Measurements from ENCODE around the gene TAOK1.

- no peak for TF ChIP-seq POLR2A (IDR thresholded peaks at IDR 0.05)
- no peak for TF ChIP-seq CTCF (IDR thresholded peaks at IDR 0.05)
Observed at GRCh38 chr17:29546830-29547229, 156.7 kb downstream of the TAOK1 start.

All from adrenal gland (tissue), 5 donors.